Lower leg skin (tissue), 4 donors: ENCODE results near the gene RUNX3. TPM values are rescaled to one million over a fixed set of nuclear protein-coding genes. Genes with fewer than 3 reads are reported as not detected.

Source experiments
- DNase-seq, 2 donors: peaks; one replicate each; pipeline ENCODE4 v3.0.0-alpha.2; 2019; ENCODE audit warnings: low spot score in 2 of 2
- H3K4me3 ChIP-seq: fragments of 200-600 bp; sonication (generic); 2 replicates; pipeline ENCODE4 v1.5.1; 2017; ENCODE audit warnings: mild to moderate bottlenecking, low read depth; ENCODE audit not compliant: poor library complexity, severe bottlenecking
- CTCF ChIP-seq, 3 donors: fragments of 450-650 bp; IDR thresholded peaks; one replicate each; pipeline ENCODE4 v1.5.1; 2016; ENCODE audit warnings: antibody characterized with exemption in 3 of 3, mild to moderate bottlenecking in 3 of 3, moderate library complexity in 2 of 3
- POLR2A ChIP-seq, 2 donors: fragments of 450-650 bp; IDR thresholded peaks; one replicate each; pipeline ENCODE4 v1.6.1; 2016 to 2017; ENCODE audit warnings: antibody characterized with exemption in 2 of 2, mild to moderate bottlenecking in 1 of 2, moderate library complexity in 1 of 2
- WGBS, 2 donors: methylation state at CpG; one replicate each; pipeline ENCODE4 v1.1.5; 2018; 5-methylcytosine and 5-hydroxymethylcytosine counted together
- intact Hi-C: fragments of 100-400 bp; cut with DNase I; formaldehyde crosslinking; loops from one replicate; pipeline ENCODE4 v1.15.0; 2023; ENCODE audit warnings: low total_unique reads
- total RNA-seq, 4 donors: library from RNA; depleted of rRNA; stranded (reverse); fragments of >200 nt; gene quantifications; one replicate each; pipeline ENCODE4 v1.1.0, GENCODE V29; 2016

The RUNX3 gene
- total RNA-seq, 4 donors from 2014 or later, result 6.1 to 24.4 (median 19.8) TPM

- WGBS, 2 donors, result 68 to 74% methylated on average over 4 of the region's 4 CpGs
- TF ChIP-seq POLR2A (IDR thresholded peaks at IDR 0.05) (no peak), CTCF (IDR thresholded peaks at IDR 0.05) (no peak)
- intact Hi-C loops, result loop anchor here (10.0 kb wide), 1 partner anchor 155 kb away; no protein-coding TSS in a partner anchor
Measured at GRCh38 chr1:24939675-24940193, 9.7 kb upstream of the RUNX3 start.

GRCh38 chr1:24939040-24939674 is 9.1 kb upstream of the RUNX3 start:
- TF ChIP-seq POLR2A (IDR thresholded peaks at IDR 0.05) (no peak), CTCF (IDR thresholded peaks at IDR 0.05) (no peak)
- DNase-seq, result no peak
- 90 to 92% methylated on average over 6 of the region's 6 CpGs for WGBS, 2 donors
- intact Hi-C loops, result loop anchor here (10.0 kb wide), 1 partner anchor 156 kb away; no protein-coding TSS in a partner anchor
- no peak overlapping the region for H3K4me3 ChIP-seq

More at GRCh38 chr1:24939675-24940193, 9.7 kb upstream of the RUNX3 start:
- DNase-seq, result no peak
- no peak overlapping the region for H3K4me3 ChIP-seq

- TF ChIP-seq CTCF (IDR thresholded peaks at IDR 0.05) (no peak), POLR2A (IDR thresholded peaks at IDR 0.05) (no peak)
- DNase-seq, result no peak
- no peak overlapping the region for H3K4me3 ChIP-seq
- 93 to 96% methylated on average over 7 of the region's 7 CpGs for WGBS, 2 donors
- intact Hi-C loops, result loop anchor here (10.0 kb wide), 1 partner anchor 157 kb away; no protein-coding TSS in a partner anchor
Measured at GRCh38 chr1:24938276-24938675, 8.2 kb upstream of the RUNX3 start.

- DNase-seq, result no peak
- 82 to 84% methylated on average over 11 of the region's 11 CpGs for WGBS, 2 donors
- intact Hi-C loops, result loop anchor here (10.0 kb wide), 1 partner anchor 158 kb away; no protein-coding TSS in a partner anchor
- no peak overlapping the region for H3K4me3 ChIP-seq
- TF ChIP-seq CTCF (IDR thresholded peaks at IDR 0.05) (no peak), POLR2A (IDR thresholded peaks at IDR 0.05) (no peak)
Measured at GRCh38 chr1:24936684-24937083, 6.6 kb upstream of the RUNX3 start.

- 75 to 79% methylated on average over 13 of the region's 13 CpGs for WGBS, 2 donors
- intact Hi-C loops, result loop anchor here (10.0 kb wide), 1 partner anchor 159 kb away; no protein-coding TSS in a partner anchor
Measured at GRCh38 chr1:24935615-24936484, 5.8 kb upstream of the RUNX3 start.

More at GRCh38 chr1:24935615-24936484, 5.8 kb upstream of the RUNX3 start:
- no peak overlapping the region for H3K4me3 ChIP-seq
- TF ChIP-seq POLR2A (IDR thresholded peaks at IDR 0.05) (no peak), CTCF (IDR thresholded peaks at IDR 0.05) (no peak)
- no peak for DNase-seq
